Body of pancreas (tissue), 4 donors: ENCODE data around the gene CRACDL.

Source experiments
- CTCF ChIP-seq, 7 experiments: fragments of 450-650 bp in 4 of 7; fragments of 200-600 bp in 3 of 7; sonication (generic) in 3 of 7; IDR thresholded peaks; one replicate each; pipeline ENCODE4 v1.5.1; 2016 to 2019; ENCODE audit warnings: antibody characterized with exemption in 7 of 7
- POLR2A ChIP-seq, 3 donors: fragments of 450-650 bp; IDR thresholded peaks; one replicate each; pipeline ENCODE4 v1.6.1; 2016; ENCODE audit warnings: antibody characterized with exemption in 3 of 3, mild to moderate bottlenecking in 2 of 3

GRCh38 chr2:98839292-98839691, 96.7 kb downstream of the CRACDL start:
- TF ChIP-seq CTCF (IDR thresholded peaks at IDR 0.05) (no peak), POLR2A (IDR thresholded peaks at IDR 0.05) (no peak)
